H1 (cell line): ENCODE results near the gene FOXM1. TPM values are rescaled to one million over a fixed set of nuclear protein-coding genes. Genes with fewer than 3 reads are reported as not detected.

ENCODE experiments used
- CTCF ChIA-PET: fragments of 300-600 bp; sonication (Branson Sonifier 250); formaldehyde crosslinking; loops from one replicate; lab custom pipeline; 2021; ENCODE audit not compliant: partially characterized antibody; lab: Charles Lee
- POLR2A ChIA-PET: fragments of 300-600 bp; sonication (Branson Sonifier 250); formaldehyde crosslinking; loops from one replicate; lab custom pipeline; 2021; ENCODE audit warnings: inconsistent platforms; ENCODE audit not compliant: partially characterized antibody; lab: Charles Lee
- DNase-seq, 2 experiments: peaks; one replicate each; pipeline versions ENCODE4 v3.0.0 to v3.0.0-alpha.2; 2010 to 2022; ENCODE audit warnings: low spot score in 2 of 2, low read depth in 1 of 2, mixed read lengths in 1 of 2
- FAIRE-seq: peaks from 2 replicates; lab custom pipeline; 2011; peaks lifted over from hg19 to GRCh38; lab: Jason Lieb, UNC
- H2AFZ ChIP-seq: 2 replicates; pipeline ENCODE4 v1.8.1; 2012; ENCODE audit warnings: low read length, inconsistent platforms
- H2AK5ac ChIP-seq: 2 replicates; pipeline ENCODE4 v1.6.1; 2013; ENCODE audit warnings: low read depth, low read length
- H2BK120ac ChIP-seq: replicated peaks from 2 replicates; pipeline ENCODE3; 2013; ENCODE audit warnings: low read depth, low read length, inconsistent platforms
- H2BK12ac ChIP-seq: 2 replicates; pipeline ENCODE4 v1.6.1; 2013; ENCODE audit warnings: low read depth, low read length
- H2BK15ac ChIP-seq: 2 replicates; pipeline ENCODE4 v1.6.1; 2013; ENCODE audit warnings: low read length
- H2BK20ac ChIP-seq: 2 replicates; pipeline ENCODE4 v1.6.1; 2013; ENCODE audit warnings: low read length
- H2BK5ac ChIP-seq: 2 replicates; pipeline ENCODE4 v1.6.1; 2013; ENCODE audit warnings: low read depth, low read length
- H3K14ac ChIP-seq: 2 replicates; pipeline ENCODE4 v1.6.1; 2013; ENCODE audit warnings: inconsistent platforms; ENCODE audit not compliant: insufficient read length
- H3K18ac ChIP-seq: 2 replicates; pipeline ENCODE4 v1.6.1; 2013; ENCODE audit warnings: low read length; ENCODE audit errors: extremely low read depth
- H3K23ac ChIP-seq: 2 replicates; pipeline ENCODE4 v1.6.1; 2013; ENCODE audit warnings: inconsistent platforms; ENCODE audit not compliant: insufficient read length
- H3K23me2 ChIP-seq: 2 replicates; pipeline ENCODE4 v1.6.1; 2013; ENCODE audit warnings: low read depth, low read length
- H3K27ac ChIP-seq: 2 replicates; pipeline ENCODE4 v1.6.1; 2011; ENCODE audit warnings: low read depth, low read length, inconsistent platforms
- H3K27me3 ChIP-seq, 4 experiments: replicated peaks in 1 of 4; 1 replicate in 1 of 4; 2 replicates in 3 of 4; pipeline versions ENCODE4 v1.6.1 to v1.8.1; 2011 to 2013; ENCODE audit warnings: low read length in 3 of 4, mild to moderate bottlenecking in 3 of 4, inconsistent platforms in 2 of 4, mixed read lengths in 2 of 4, moderate library complexity in 1 of 4; ENCODE audit not compliant: control insufficient read depth in 3 of 4, insufficient read depth in 3 of 4; ENCODE audit errors: extremely low read depth in 1 of 4
- H3K36me3 ChIP-seq, 4 experiments: 2 replicates each; pipeline versions ENCODE4 v1.6.1 to v1.8.1; 2011 to 2013; ENCODE audit warnings: mild to moderate bottlenecking in 4 of 4, low read length in 3 of 4, moderate library complexity in 2 of 4, control low read depth in 1 of 4, inconsistent platforms in 1 of 4; ENCODE audit not compliant: insufficient read depth in 4 of 4, control insufficient read depth in 2 of 4
- H3K4ac ChIP-seq: replicated peaks from 2 replicates; pipeline ENCODE3; 2013; ENCODE audit warnings: low read length, low read depth, mixed read lengths, inconsistent platforms; ENCODE audit not compliant: insufficient read length
- H3K4me1 ChIP-seq, 4 experiments: replicated peaks in 1 of 4; 1 replicate in 1 of 4; 2 replicates in 3 of 4; pipeline versions ENCODE4 v1.6.1 to v1.8.1; 2011 to 2013; ENCODE audit warnings: low read length in 3 of 4, inconsistent platforms in 2 of 4, mixed read lengths in 1 of 4; ENCODE audit not compliant: insufficient read depth in 4 of 4, control insufficient read depth in 3 of 4
- H3K4me2 ChIP-seq, 2 experiments: 2 replicates each; pipeline versions ENCODE4 v1.6.1 to v1.8.1; 2011 to 2013; ENCODE audit warnings: low read depth in 2 of 2, low read length in 2 of 2, control low read depth in 1 of 2, inconsistent platforms in 1 of 2, mild to moderate bottlenecking in 1 of 2; ENCODE audit not compliant: insufficient read depth in 1 of 2
- H3K4me3 ChIP-seq, 4 experiments: fragments of 200-600, 300-600 bp in 1 of 4; sonication (generic), shearing (Covaris generic), sonication (Bioruptor Twin) in 1 of 4; 2 replicates each; pipeline versions ENCODE4 v1.5.1 to v1.8.1; 2011 to 2016; ENCODE audit warnings: low read length in 4 of 4, low read depth in 3 of 4, control low read depth in 2 of 4, inconsistent platforms in 2 of 4, mild to moderate bottlenecking in 2 of 4, mixed read lengths in 1 of 4, moderate library complexity in 1 of 4; ENCODE audit not compliant: insufficient read depth in 2 of 4; ENCODE audit errors: extremely low read depth in 1 of 4
- H3K56ac ChIP-seq: replicated peaks from 2 replicates; pipeline ENCODE3; 2013; ENCODE audit warnings: low read depth, mild to moderate bottlenecking, mixed read lengths, low read length, inconsistent platforms; ENCODE audit not compliant: insufficient read length
- H3K79me1 ChIP-seq: 2 replicates; pipeline ENCODE4 v1.6.1; 2013; ENCODE audit warnings: low read depth, low read length, control low read depth
- H3K79me2 ChIP-seq, 2 experiments: 2 replicates each; pipeline versions ENCODE4 v1.6.1 to v1.8.1; 2012 to 2013; ENCODE audit warnings: low read length in 2 of 2, mild to moderate bottlenecking in 2 of 2, inconsistent platforms in 1 of 2; ENCODE audit not compliant: insufficient read depth in 2 of 2, control insufficient read depth in 1 of 2
- H3K9ac ChIP-seq, 4 experiments: replicated peaks in 1 of 4; 1 replicate in 1 of 4; 2 replicates in 3 of 4; pipeline versions ENCODE4 v1.6.1 to v1.8.1; 2011 to 2013; ENCODE audit warnings: low read depth in 3 of 4, low read length in 3 of 4, control low read depth in 2 of 4, mild to moderate bottlenecking in 2 of 4, moderate library complexity in 2 of 4, inconsistent platforms in 1 of 4; ENCODE audit errors: extremely low read depth in 1 of 4
- H3K9me3 ChIP-seq, 2 experiments: 2 replicates each; pipeline versions ENCODE4 v1.6.1 to v1.8.1; 2012 to 2013; ENCODE audit warnings: mild to moderate bottlenecking in 2 of 2, moderate library complexity in 2 of 2, control low read depth in 1 of 2, inconsistent platforms in 1 of 2, low read depth in 1 of 2, low read length in 1 of 2, mixed read lengths in 1 of 2; ENCODE audit not compliant: insufficient read depth in 2 of 2
- H4K20me1 ChIP-seq, 2 experiments: replicated peaks in 1 of 2; 2 replicates each; pipeline versions ENCODE3 to v1.8.1; 2011 to 2013; ENCODE audit warnings: inconsistent platforms in 2 of 2, low read length in 2 of 2, mild to moderate bottlenecking in 1 of 2; ENCODE audit not compliant: insufficient read depth in 2 of 2, control insufficient read depth in 1 of 2
- H4K5ac ChIP-seq: 2 replicates; pipeline ENCODE4 v1.6.1; 2013; ENCODE audit warnings: low read length, low read depth, mixed read lengths, inconsistent platforms; ENCODE audit not compliant: insufficient read length
- H4K8ac ChIP-seq: 2 replicates; pipeline ENCODE4 v1.8.0; 2013; ENCODE audit warnings: mild to moderate bottlenecking, moderate library complexity, low read length, inconsistent platforms; ENCODE audit not compliant: insufficient read depth; ENCODE audit errors: extremely low read depth
- H4K91ac ChIP-seq: replicated peaks from 2 replicates; pipeline ENCODE3; 2013; ENCODE audit warnings: low read length, mixed read lengths, inconsistent platforms; ENCODE audit not compliant: insufficient read length
- KDM4A ChIP-seq: IDR thresholded peaks from one replicate; pipeline ENCODE4 v1.7.1; 2012; ENCODE audit warnings: low read depth, mild to moderate bottlenecking, moderate library complexity, low read length, inconsistent platforms; ENCODE audit not compliant: severe bottlenecking
- SAP30 ChIP-seq: fragments of 300-600 bp; sonication (generic); IDR thresholded peaks from 2 replicates; pipeline ENCODE4 v1.7.1; 2012; ENCODE audit warnings: low read length, moderate library complexity, mild to moderate bottlenecking, inconsistent platforms; ENCODE audit not compliant: insufficient read depth, insufficient replicate concordance
- WGBS, 2 experiments: shearing (Covaris generic) in 1 of 2; methylation state at CpG; one replicate each; pipeline versions ENCODE4 v1.1.6 to v1.1.7; 2013 to 2015; ENCODE audit warnings: low lambda C conversion rate in 2 of 2, mixed read lengths in 2 of 2, inconsistent platforms in 1 of 2, low coverage in 1 of 2, missing lambda C conversion rate in 1 of 2; ENCODE audit not compliant: insufficient replicate concordance in 2 of 2, insufficient coverage in 1 of 2, insufficient read length in 1 of 2; ENCODE audit errors: extremely low coverage in 1 of 2, missing lambda C conversion rate in 1 of 2; 5-methylcytosine and 5-hydroxymethylcytosine counted together
- polyA plus RNA-seq, 7 experiments: library from polyadenylated mRNA; depleted of rRNA in 3 of 7; stranded (reverse) in 5 of 7; unstranded in 2 of 7; fragments of >200 nt in 5 of 7; fragments of 200-250 nt in 2 of 7; gene quantifications; 1 replicate in 5 of 7; 2 replicates in 1 of 7; 4 replicates in 1 of 7; pipeline versions ENCODE4 v1.2.1 to v1.2.3, GENCODE V29; 2011 to 2013; ENCODE audit warnings: missing spikeins in 2 of 7, mixed read lengths in 2 of 7
- total RNA-seq: library from RNA; stranded (reverse); fragmentation: NEBNext Ultra II Directional; extraction: Animal tissue kit (Norgen Biotek cat#: 25700); gene quantifications from 2 replicates; pipeline ENCODE4 v1.2.1, GENCODE V29; 2021

The FOXM1 gene
- total and polyA plus RNA-seq, 2 of the 8 experiments (the other 6 are each of a cell fraction or from before 2014, with no cell fraction given) = 58.1 to 121 TPM

- Histone ChIP-seq H4K8ac (no peak overlapping the region), H2BK20ac (no peak overlapping the region), H3K4ac (no peak overlapping the region), H3K9me3 (no peaks in the 10 kb centered on the region), H4K20me1 (peaks cover 0 to 7% of the 10 kb centered on the region in 2 experiments), H2BK12ac (no peak overlapping the region), H3K14ac (no peak overlapping the region), H3K4me1 (no peaks in the 10 kb centered on the region), H2AFZ (no peak overlapping the region), H4K5ac (no peak overlapping the region), H4K91ac (no peak overlapping the region), H3K23me2 (no peaks in the 10 kb centered on the region), H3K4me2 (no peak overlapping the region), H3K9ac (no peak overlapping the region), H3K36me3 (peaks cover 25 to 80% (median 63%) of the 10 kb centered on the region in 4 experiments), H3K79me2 (no peaks in the 10 kb centered on the region), H3K4me3 (no peak overlapping the region), H2AK5ac (no peak overlapping the region), H2BK120ac (no peak overlapping the region), H2BK5ac (no peak overlapping the region), H3K56ac (no peak overlapping the region), H3K79me1 (no peaks in the 10 kb centered on the region), H3K27me3 (no peaks in the 10 kb centered on the region), H2BK15ac (no peak overlapping the region), H3K27ac (no peak overlapping the region), H3K18ac (no peak overlapping the region), H3K23ac (no peak overlapping the region)
- DNase-seq = no peak
- no peak for FAIRE-seq
- CTCF ChIA-PET = interaction anchor here (0.6 to 4.0 kb wide), 7 partner anchors 9 to 179 kb away, joined by 3 to 20 read pairs (median 5); no protein-coding TSS in a partner anchor
- POLR2A ChIA-PET = interaction anchor here (0.7 to 0.8 kb wide), 2 partner anchors 26 to 34 kb away, joined by 3 read pairs; no protein-coding TSS in a partner anchor
- 92% methylated on average over 7 of the region's 7 CpGs; no CpG with 5 or more reads in 1 of the 2 experiments for WGBS, 2 experiments
- TF ChIP-seq SAP30 (no peak), KDM4A (no peak)
Observed at GRCh38 chr12:2862876-2863275, 14.1 kb downstream of the FOXM1 start.
